ENCODE results near the gene CACNG4.

DNA sequence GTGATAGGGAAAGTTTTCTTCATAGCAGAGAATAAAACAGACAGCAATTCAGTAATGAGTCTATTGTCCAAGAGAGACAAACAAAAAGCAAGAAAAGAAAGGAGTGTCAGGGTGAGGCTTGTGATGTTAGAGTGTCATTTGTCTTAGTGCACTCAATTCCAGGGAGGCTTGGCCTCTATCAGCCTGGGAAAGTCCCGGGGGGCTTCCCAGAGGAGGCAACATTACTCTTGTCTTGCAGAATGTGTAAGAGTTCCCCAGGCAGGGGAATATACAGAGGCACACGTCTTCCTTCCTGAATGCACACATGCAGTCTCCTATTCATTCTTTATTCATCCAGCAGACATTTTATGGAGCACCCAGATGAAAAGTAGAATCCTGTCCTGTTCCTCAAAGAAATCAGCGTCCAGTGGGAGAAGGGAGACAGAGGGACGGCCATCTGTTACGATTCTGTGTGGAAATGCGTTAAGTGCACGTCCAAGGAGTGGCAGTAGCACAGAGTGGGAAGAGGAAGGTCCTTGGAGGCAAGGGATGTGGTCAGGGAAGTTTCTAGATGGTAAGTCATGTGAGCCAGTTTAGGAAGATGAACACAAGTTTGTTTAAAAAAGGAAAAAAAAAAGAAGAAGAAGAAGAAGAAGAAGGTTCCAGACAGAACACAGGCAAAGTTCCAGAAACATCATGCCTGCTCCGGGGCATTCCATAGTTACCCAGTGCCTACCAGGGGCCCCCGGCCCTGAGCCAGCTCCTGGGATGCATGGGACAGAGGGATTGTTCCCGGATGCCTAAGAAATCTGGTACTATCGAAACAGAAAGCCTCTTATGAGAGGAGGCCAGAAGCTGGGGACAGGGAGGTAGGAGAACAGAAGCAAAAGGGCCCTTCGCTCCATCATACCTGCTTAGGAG, 21.1 kb downstream of the CACNG4 start:
- TF ChIP-seq CTCF (IDR thresholded peaks at IDR 0.05 in 2 of 3, conservative IDR thresholded peaks at IDR 0.05 in 1 of 3; ENCODE audit: borderline replicate concordance in 1 of 3, insufficient read depth in 1 of 3, low read depth in 2 of 3, low read length in 2 of 3) = no peak
- TF ChIP-seq, protein P1, sequence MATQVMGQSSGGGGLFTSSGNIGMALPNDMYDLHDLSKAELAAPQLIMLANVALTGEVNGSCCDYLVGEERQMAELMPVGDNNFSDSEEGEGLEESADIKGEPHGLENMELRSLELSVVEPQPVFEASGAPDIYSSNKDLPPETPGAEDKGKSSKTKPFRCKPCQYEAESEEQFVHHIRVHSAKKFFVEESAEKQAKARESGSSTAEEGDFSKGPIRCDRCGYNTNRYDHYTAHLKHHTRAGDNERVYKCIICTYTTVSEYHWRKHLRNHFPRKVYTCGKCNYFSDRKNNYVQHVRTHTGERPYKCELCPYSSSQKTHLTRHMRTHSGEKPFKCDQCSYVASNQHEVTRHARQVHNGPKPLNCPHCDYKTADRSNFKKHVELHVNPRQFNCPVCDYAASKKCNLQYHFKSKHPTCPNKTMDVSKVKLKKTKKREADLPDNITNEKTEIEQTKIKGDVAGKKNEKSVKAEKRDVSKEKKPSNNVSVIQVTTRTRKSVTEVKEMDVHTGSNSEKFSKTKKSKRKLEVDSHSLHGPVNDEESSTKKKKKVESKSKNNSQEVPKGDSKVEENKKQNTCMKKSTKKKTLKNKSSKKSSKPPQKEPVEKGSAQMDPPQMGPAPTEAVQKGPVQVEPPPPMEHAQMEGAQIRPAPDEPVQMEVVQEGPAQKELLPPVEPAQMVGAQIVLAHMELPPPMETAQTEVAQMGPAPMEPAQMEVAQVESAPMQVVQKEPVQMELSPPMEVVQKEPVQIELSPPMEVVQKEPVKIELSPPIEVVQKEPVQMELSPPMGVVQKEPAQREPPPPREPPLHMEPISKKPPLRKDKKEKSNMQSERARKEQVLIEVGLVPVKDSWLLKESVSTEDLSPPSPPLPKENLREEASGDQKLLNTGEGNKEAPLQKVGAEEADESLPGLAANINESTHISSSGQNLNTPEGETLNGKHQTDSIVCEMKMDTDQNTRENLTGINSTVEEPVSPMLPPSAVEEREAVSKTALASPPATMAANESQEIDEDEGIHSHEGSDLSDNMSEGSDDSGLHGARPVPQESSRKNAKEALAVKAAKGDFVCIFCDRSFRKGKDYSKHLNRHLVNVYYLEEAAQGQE (IDR thresholded peaks at IDR 0.05; ENCODE audit: low read depth) = no peak
- TF ChIP-seq TCF7L2 (IDR thresholded peaks at IDR 0.05; ENCODE audit: borderline replicate concordance, extremely low read depth, insufficient read depth, insufficient read length) = no peak
- no peak for TF ChIP-seq SP1 (IDR thresholded peaks at IDR 0.05; ENCODE audit: low read depth)

Measured in HCT116 (cell line).